ENCODE results near the gene KHDC1L. TPM values are rescaled to one million over a fixed set of nuclear protein-coding genes. Genes with fewer than 3 reads are reported as not detected.

KHDC1L gene
- total and polyA plus RNA-seq, 2 of the 4 experiments (the other 2 are of a cell fraction) = 0.18 to 0.68 TPM

DNA sequence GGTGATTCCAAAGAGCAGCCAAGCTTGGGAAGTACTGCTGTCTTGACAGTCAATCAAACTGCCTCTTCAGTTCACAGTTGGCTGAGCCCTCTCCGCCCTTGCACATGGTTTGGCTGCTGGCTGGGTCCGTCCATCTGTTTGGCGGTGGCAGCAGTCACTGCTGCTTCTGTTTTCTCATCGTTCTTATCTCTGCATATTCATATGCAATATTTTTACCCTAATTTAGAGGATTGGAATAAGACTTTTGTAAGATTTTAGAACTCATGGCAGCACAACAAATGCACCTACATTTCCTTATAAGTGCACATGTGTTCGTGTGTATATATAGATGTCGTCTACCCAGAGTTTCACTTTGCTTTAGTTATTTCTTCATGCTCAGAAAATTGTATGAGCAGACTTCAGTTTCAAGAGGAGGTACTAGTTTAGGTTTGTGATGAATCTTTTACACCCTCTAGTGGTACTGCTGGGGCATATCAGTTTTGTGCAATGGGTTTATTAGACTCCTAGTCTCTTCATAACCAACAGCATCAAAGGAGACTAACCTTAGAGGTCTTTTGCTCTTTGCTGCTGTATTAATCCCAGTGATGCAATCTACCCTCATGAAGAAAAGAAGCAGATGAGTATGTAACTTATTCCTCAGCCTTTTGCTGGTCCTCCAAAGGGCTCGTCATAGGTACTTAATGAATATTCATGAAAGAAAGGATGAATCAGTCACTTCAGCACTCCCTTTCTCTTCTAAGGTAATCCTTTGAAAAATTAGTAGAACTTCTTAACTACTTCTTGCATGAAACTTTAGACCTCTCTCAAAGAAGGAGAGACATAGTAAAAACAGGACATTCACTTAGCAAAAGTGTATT lies 44.3 kb downstream of the KHDC1L start:
- H2BK15ac ChIP-seq (ENCODE audit: low read depth, low read length) = no peak overlapping the region
- H3K18ac ChIP-seq (ENCODE audit: low read depth, low read length) = no peak overlapping the region
- H2AFZ ChIP-seq (replicated peaks; ENCODE audit: low read length, poor library complexity) = no peak overlapping the region
- H3K9me3 ChIP-seq (ENCODE audit: control insufficient read depth, insufficient read depth, low read length) = no peaks in the 10 kb centered on the region
- no TSS peak for BruUV-seq (replicated peaks)
- no peak overlapping the region for H4K8ac ChIP-seq (ENCODE audit: low read depth in 2 of 2, low read length in 2 of 2)
- H3K27ac ChIP-seq (ENCODE audit: insufficient read depth, low read length) = no peak overlapping the region
- H4K5ac ChIP-seq (ENCODE audit: low read depth, low read length) = no peak overlapping the region
- in situ Hi-C loops (cut with MboI; ENCODE audit: low sequenced_read_pairs) (loop anchor here (5.0 kb wide), 1 partner anchor 769 kb away; no protein-coding TSS in a partner anchor), dilution Hi-C loops (cut with HindIII; ENCODE audit: low sequenced_read_pairs, unreplicated experiment) (no loop called here), intact Hi-C loops (cut with micrococcal nuclease) (loop anchor here (1.0 to 10.0 kb wide), 8 partner anchors 50 to 1036 kb away; no protein-coding TSS in a partner anchor)
- H2BK20ac ChIP-seq (ENCODE audit: low read depth, low read length) = no peak overlapping the region
- H3K4me2 ChIP-seq (ENCODE audit: low read depth, low read length) = peak overlapping the region; percentile 91
- H2AK5ac ChIP-seq (ENCODE audit: low read depth, low read length) = no peak overlapping the region
- H3K27me3 ChIP-seq (ENCODE audit: control insufficient read depth, insufficient read depth, low read length) = peaks cover 2% of the 10 kb centered on the region
- H3K9me1 ChIP-seq (ENCODE audit: insufficient read depth, low read length) = 0 out of 2 replicates have a peak, but pooled peaks cover 3% of the 10 kb centered on the region
- CTCF ChIA-PET = interaction anchor here (0.8 to 0.9 kb wide), 2 partner anchors 12 to 597 kb away, joined by 3 to 4 read pairs; no protein-coding TSS in a partner anchor
- no peak overlapping the region for H4K91ac ChIP-seq (ENCODE audit: insufficient read depth, low read depth, low read length)
- peak overlapping the region; percentile 1; the same call in 1 of the 2 replicates for H3K23ac ChIP-seq (ENCODE audit: low read depth, low read length)
- WGBS, 2 experiments (ENCODE audit: extremely low coverage in 2 of 2, insufficient read length in 1 of 2) = no CpG with 5 or more reads among the region's 7 CpGs
- no peaks in the 10 kb centered on the region for H4K20me1 ChIP-seq (ENCODE audit: insufficient read depth, low read length)
- H2BK120ac ChIP-seq (ENCODE audit: low read depth, low read length) = peak overlapping the region; percentile 2; the same call in 1 of the 2 replicates
- H3K4ac ChIP-seq (ENCODE audit: low read depth, low read length) = no peak overlapping the region
- DNase-seq = peak; percentile 84
- H3K14ac ChIP-seq (replicated peaks; ENCODE audit: low read depth, low read length) = no peak overlapping the region
- H3K79me1 ChIP-seq (ENCODE audit: low read depth in 1 of 2, low read length in 2 of 2) = no peaks in the 10 kb centered on the region
- no peak overlapping the region for H2BK5ac ChIP-seq (ENCODE audit: low read depth, low read length, poor library complexity, severe bottlenecking)
- no peak overlapping the region for H3K56ac ChIP-seq (ENCODE audit: extremely low read depth, insufficient read depth, low read length)
- TF ChIP-seq RAD21 (IDR thresholded peaks at IDR 0.05; ENCODE audit: low read length) = peak; percentile 91
- no peak for TF ChIP-seq FOS (IDR thresholded peaks at IDR 0.05; ENCODE audit: low read depth, low read length)
- TF ChIP-seq CEBPB (IDR thresholded peaks at IDR 0.05; ENCODE audit: low read depth, low read length) = peak; percentile 36; the same call in 1 of the 2 replicates
- TF ChIP-seq SMC3 (IDR thresholded peaks at IDR 0.05; ENCODE audit: low read depth, low read length) = peak; percentile 85
- peak; percentile 90 for TF ChIP-seq CTCF (conservative IDR thresholded peaks at IDR 0.05; ENCODE audit: low read depth, low read length)
- H3K9ac ChIP-seq (ENCODE audit: low read depth, low read length) = no peak overlapping the region
- 0 out of 2 replicates have a peak, but pooled peaks cover 2% of the 10 kb centered on the region for H3K4me1 ChIP-seq (ENCODE audit: control insufficient read depth, insufficient read depth, low read length)
- ATAC-seq (ENCODE audit: low read depth) = peak; percentile 98
- POLR2A ChIA-PET (ENCODE audit: unreplicated experiment) = interaction anchor here (0.6 kb wide), 1 partner anchor 769 kb away, joined by 3 read pairs; no protein-coding TSS in a partner anchor
- H2AK9ac ChIP-seq (replicated peaks; ENCODE audit: low read depth, low read length, poor library complexity) = no peak overlapping the region
- H3K4me3 ChIP-seq (ENCODE audit: insufficient read depth, low read depth, low read length) = peak overlapping the region; percentile 42
- no peaks in the 10 kb centered on the region for H3K36me3 ChIP-seq (ENCODE audit: control insufficient read depth, insufficient read depth, low read length)

Data from IMR-90 (cell line).